Measurements from ENCODE around the gene BLOC1S1. TPM values are rescaled to one million over a fixed set of nuclear protein-coding genes. Genes with fewer than 3 reads are reported as not detected.

BLOC1S1 gene
- total RNA-seq: 105 TPM

DNA sequence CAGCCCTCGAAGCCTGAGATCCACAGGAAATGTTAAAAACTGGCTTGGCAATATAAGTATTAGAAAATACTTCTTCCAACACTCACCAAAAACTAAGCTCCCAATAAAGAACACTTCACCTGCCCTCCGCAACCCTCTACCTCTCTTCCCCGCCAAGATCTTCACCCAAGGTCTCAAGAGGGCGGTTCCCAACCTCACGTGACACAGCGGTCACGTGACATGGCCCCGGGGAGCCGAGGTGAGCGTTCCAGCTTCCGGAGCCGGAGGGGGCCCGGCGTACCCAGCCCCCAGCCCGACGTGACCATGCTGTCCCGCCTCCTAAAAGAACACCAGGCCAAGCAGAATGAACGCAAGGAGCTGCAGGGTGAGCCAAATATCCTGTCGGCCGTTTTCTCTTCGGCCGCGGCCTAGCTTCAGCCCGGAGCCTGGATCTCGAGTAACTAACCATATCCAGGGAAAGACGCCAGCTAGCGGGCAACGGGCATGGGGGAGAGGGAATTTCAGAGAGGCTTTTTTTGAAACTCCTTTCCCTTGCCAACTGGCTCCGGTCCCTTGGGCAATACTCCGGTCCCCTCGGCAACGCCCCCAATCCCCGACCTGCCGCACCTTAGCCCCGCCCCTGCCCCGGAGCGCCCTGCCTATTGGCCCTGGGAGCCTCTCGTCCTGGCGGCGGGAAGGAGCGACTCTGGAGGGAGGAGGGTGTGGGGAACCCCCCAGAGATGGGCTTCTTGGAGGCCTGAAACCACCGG lies at the start of gene BLOC1S1:
TSS of gene BLOC1S1 (plus strand) at position 214 of the 749 bp plus-strand sequence. CDS start at position 220, 6 bp downstream.
- DNase-seq (ENCODE audit: low spot score): peak; percentile 95

- DNase-seq (ENCODE audit: low spot score): no peak
Measured at GRCh38 chr12:55666508-55666907, 49.3 kb upstream of the BLOC1S1 start.

- DNase-seq (ENCODE audit: low spot score): no peak
Measured at GRCh38 chr12:55670276-55670675, 45.6 kb upstream of the BLOC1S1 start.

GRCh38 chr12:55671746-55672145 lies 44.1 kb upstream of the BLOC1S1 start:
- DNase-seq (ENCODE audit: low spot score): no peak

- no peak for DNase-seq (ENCODE audit: low spot score)
Measured at GRCh38 chr12:55673638-55674037, 42.2 kb upstream of the BLOC1S1 start.

GRCh38 chr12:55675666-55676065 lies 40.2 kb upstream of the BLOC1S1 start:
- no peak for DNase-seq (ENCODE audit: low spot score)

DNA sequence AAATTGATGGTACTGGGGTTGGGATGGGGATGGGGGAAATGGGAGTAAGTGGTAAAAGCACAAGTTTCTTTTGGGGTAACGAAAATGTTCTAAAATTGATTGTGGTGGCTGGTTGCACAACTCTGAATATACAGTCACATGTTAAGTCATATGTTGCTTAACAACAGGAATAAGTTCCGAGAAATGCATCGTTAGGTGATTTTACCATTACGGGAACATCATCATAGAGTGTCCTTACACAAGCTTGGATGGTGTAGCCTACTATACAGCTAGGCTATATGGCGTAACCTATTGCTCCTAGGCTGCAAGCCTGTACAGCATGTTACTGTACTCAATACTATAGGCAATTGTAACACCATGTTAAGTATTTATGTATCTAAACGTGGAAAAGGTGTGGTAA lies 39.1 kb upstream of the BLOC1S1 start:
- DNase-seq (ENCODE audit: low spot score): no peak

- DNase-seq (ENCODE audit: low spot score): no peak
Measured at GRCh38 chr12:55679691-55680090, 36.2 kb upstream of the BLOC1S1 start.

DNA sequence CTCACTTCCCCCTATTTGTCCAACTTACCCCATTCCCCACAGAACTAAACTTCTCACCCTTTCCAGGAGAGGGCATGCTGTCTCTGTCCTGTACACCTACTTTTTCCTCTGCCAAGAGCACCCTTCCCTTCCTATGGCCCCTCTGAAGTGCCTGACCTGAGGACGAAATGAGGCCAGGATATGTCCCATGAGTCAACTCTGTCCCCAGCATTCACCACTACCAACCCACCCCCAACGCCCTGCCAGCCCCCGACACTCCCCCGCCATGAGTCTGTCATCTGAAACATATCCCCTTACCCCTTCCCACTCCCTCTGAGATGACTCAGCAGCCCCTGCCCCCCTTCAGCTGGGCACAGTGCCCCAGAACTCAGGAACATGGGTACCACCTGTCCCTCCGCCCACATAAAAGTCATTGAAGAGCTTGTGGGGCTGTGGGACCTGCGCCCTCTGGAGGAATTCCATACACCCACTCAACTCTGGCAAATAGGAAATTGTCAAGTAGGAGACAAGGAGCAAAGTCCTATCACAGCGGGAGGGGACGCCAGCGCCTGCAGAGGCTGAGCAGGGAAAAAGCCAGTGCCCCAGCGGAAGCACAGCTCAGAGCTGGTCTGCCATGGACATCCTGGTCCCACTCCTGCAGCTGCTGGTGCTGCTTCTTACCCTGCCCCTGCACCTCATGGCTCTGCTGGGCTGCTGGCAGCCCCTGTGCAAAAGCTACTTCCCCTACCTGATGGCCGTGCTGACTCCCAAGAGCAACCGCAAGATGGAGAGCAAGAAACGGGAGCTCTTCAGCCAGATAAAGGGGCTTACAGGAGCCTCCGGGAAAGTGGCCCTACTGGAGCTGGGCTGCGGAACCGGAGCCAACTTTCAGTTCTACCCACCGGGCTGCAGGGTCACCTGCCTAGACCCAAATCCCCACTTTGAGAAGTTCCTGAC lies 34.4 kb upstream of the BLOC1S1 start:
- DNase-seq (ENCODE audit: low spot score): no peak

GRCh38 chr12:55682087-55682796 lies 33.6 kb upstream of the BLOC1S1 start:
- no peak for DNase-seq (ENCODE audit: low spot score)

DNA sequence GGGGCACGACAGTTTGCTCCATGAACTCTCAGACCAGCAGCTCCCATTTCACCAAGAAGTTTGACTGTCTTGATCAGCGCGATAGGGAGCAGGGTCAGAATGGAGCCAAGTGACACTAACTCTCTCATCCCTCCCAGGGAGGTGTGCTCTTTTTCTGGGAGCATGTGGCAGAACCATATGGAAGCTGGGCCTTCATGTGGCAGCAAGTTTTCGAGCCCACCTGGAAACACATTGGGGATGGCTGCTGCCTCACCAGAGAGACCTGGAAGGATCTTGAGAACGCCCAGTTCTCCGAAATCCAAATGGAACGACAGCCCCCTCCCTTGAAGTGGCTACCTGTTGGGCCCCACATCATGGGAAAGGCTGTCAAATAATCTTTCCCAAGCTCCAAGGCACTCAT lies 32.2 kb upstream of the BLOC1S1 start:
- no peak for DNase-seq (ENCODE audit: low spot score)

- no peak for DNase-seq (ENCODE audit: low spot score)
Measured at GRCh38 chr12:55684761-55685370, 31.0 kb upstream of the BLOC1S1 start.

DNA sequence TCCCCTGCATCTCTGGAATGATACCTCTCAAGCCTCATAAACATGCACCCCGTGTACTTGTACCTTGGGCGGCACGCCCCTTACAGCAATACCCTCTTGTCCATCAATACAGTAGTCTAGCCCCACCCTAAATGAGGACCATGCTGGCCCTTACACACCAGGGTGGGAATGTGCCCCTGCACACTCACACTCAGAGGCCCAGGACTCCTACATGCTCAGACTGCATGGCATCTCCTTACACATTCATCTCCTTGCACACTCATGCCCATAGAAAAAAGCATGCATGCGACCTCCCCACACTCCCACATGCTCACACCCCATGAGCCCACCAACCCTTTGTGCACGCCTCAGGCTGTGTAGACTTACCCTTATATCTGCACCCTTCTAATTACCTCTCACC lies 30.2 kb upstream of the BLOC1S1 start:
- DNase-seq (ENCODE audit: low spot score): no peak

DNA sequence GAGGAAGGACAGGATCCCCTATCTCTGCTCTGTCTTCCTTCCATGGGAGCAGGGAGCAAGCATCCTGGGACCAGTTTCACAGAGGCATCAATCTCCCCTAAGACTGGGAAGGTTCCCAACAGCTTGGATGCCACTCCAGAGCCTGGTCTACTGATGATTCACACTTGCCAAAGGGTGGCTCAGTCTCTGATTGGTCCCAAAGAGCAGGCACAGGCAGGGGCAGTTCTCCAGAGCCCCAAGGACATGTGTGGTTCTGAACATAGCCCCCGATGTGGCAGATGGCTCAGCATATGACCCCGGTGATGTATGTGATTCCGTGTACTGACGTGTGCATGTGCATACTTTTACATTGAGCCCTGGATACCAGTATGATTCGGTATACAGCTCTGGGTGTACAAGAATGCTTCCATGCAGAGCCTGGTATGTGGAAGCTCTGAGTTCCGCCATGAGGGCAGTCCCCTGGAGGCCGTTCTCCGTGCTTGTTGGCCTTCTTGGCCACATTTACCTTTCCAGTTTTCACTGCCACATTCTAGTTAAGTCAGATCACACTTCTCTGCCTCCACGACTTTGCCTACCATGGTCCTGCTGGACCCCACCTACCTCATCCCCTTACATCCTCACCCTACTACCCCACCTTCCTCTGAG lies 29.4 kb upstream of the BLOC1S1 start:
- no peak for DNase-seq (ENCODE audit: low spot score)

- no peak for DNase-seq (ENCODE audit: low spot score)
Measured at GRCh38 chr12:55687746-55688145, 28.1 kb upstream of the BLOC1S1 start.

- no peak for DNase-seq (ENCODE audit: low spot score)
Measured at GRCh38 chr12:55688716-55689655, 26.9 kb upstream of the BLOC1S1 start.

GRCh38 chr12:55692631-55693322 lies 23.1 kb upstream of the BLOC1S1 start:
- DNase-seq (ENCODE audit: low spot score): no peak

GRCh38 chr12:55693323-55694187 lies 22.3 kb upstream of the BLOC1S1 start:
- no peak for DNase-seq (ENCODE audit: low spot score)

GRCh38 chr12:55694188-55694515 lies 21.7 kb upstream of the BLOC1S1 start:
- DNase-seq (ENCODE audit: low spot score): no peak
